HepG2 (cell line): ENCODE results near the gene FBRSL1. TPM values are rescaled to one million over a fixed set of nuclear protein-coding genes. Genes with fewer than 3 reads are reported as not detected.

Experiments
- ATAC-seq: fragments of 200-7000 bp; cut with Tn5 transposase; 3 replicates; pipeline ENCODE4 v1.9.1; 2020; ENCODE audit warnings: mild to moderate bottlenecking, moderate library complexity
- BruUV-seq: library from RNA; stranded (reverse); fragments of 400-500 nt; replicated peaks from 2 replicates; lab custom pipeline; 2021; lab: Mats Ljungman, UMichigan
- CTCF ChIA-PET: fragments of 300-600 bp; formaldehyde crosslinking; extraction: SDS; loops from one replicate; lab custom pipeline; 2021; ENCODE audit warnings: low total read pairs, inconsistent platforms, low intra/inter-chr PET ratio; lab: Yijun Ruan, JAX
- POLR2A ChIA-PET: fragments of 350-600 bp; sonication (Branson Sonifier 250); formaldehyde crosslinking; loops from one replicate; lab custom pipeline; 2020; ENCODE audit warnings: antibody characterized with exemption, inconsistent platforms; lab: Yijun Ruan, JAX
- DNase-seq: peaks from one replicate; pipeline ENCODE4 v3.0.0-alpha.2; 2015; ENCODE audit warnings: low spot score
- FAIRE-seq: peaks from 3 replicates; lab custom pipeline; 2011; peaks lifted over from hg19 to GRCh38; lab: Jason Lieb, UNC
- H2AFZ ChIP-seq: one replicate; pipeline ENCODE4 v1.6.1; 2011; ENCODE audit warnings: low read length, inconsistent platforms
- H3K27ac ChIP-seq: fragments of 300-600 bp; 3 replicates; pipeline ENCODE4 v1.8.0; 2011; ENCODE audit warnings: mixed run types, mild to moderate bottlenecking, mixed read lengths, low read length, inconsistent platforms; ENCODE audit not compliant: insufficient read depth; ENCODE audit errors: extremely low read length
- H3K27me3 ChIP-seq, 2 experiments: fragments of 200-600 bp in 1 of 2; 2 replicates in 1 of 2; 3 replicates in 1 of 2; pipeline versions ENCODE4 v1.6.0 to v1.8.0; 2011; ENCODE audit warnings: low read length in 2 of 2, mild to moderate bottlenecking in 2 of 2, moderate library complexity in 2 of 2, inconsistent platforms in 1 of 2; ENCODE audit not compliant: insufficient read depth in 2 of 2, control insufficient read depth in 1 of 2
- H3K36me3 ChIP-seq, 2 experiments: fragments of 200-600 bp in 1 of 2; replicated peaks in 1 of 2; 2 replicates in 1 of 2; 3 replicates in 1 of 2; pipeline versions ENCODE4 v1.5.1 to v1.8.0; 2011; ENCODE audit warnings: low read length in 2 of 2, inconsistent platforms in 1 of 2; ENCODE audit not compliant: insufficient read depth in 2 of 2, control insufficient read depth in 1 of 2
- H3K4me1 ChIP-seq: 2 replicates; pipeline ENCODE4 v1.5.1; 2012; ENCODE audit warnings: low read length, inconsistent platforms; ENCODE audit not compliant: insufficient read depth
- H3K4me2 ChIP-seq: 2 replicates; pipeline ENCODE4 v1.6.0; 2011; ENCODE audit warnings: low read depth, low read length, inconsistent platforms
- H3K4me3 ChIP-seq, 3 experiments: fragments of 200-600 bp in 1 of 3; sonication (generic), shearing (Covaris generic) in 1 of 3; replicated peaks in 1 of 3; 2 replicates each; pipeline ENCODE4 v1.5.1; 2011 to 2016; ENCODE audit warnings: low read length in 3 of 3, inconsistent platforms in 2 of 3, low read depth in 2 of 3, mild to moderate bottlenecking in 2 of 3, control low read depth in 1 of 3, mixed read lengths in 1 of 3; ENCODE audit not compliant: insufficient read depth in 1 of 3
- H3K79me2 ChIP-seq: one replicate; pipeline ENCODE4 v1.6.1; 2011; ENCODE audit warnings: low read length, inconsistent platforms; ENCODE audit not compliant: insufficient read depth
- H3K9ac ChIP-seq: 2 replicates; pipeline ENCODE4 v1.6.0; 2011; ENCODE audit warnings: mild to moderate bottlenecking, low read depth, low read length, inconsistent platforms; ENCODE audit not compliant: insufficient read depth
- H3K9me3 ChIP-seq: 2 replicates; pipeline ENCODE4 v1.5.1; 2012; ENCODE audit warnings: mild to moderate bottlenecking, low read length
- H4K20me1 ChIP-seq: 2 replicates; pipeline ENCODE4 v1.6.0; 2011; ENCODE audit warnings: inconsistent platforms, mild to moderate bottlenecking, low read length, moderate library complexity; ENCODE audit not compliant: insufficient read depth
- CCDC6 ChIP-seq: sonication (generic); formaldehyde crosslinking; IDR thresholded peaks from 2 replicates; pipeline ENCODE4 v1.8.1; 2022; ENCODE audit warnings: mild to moderate bottlenecking, missing genetic modification reagents, moderate library complexity
- HNRNPL ChIP-seq: fragments of 200-400 bp; formaldehyde crosslinking; IDR thresholded peaks from 2 replicates; pipeline ENCODE4 v1.6.1; 2017; ENCODE audit warnings: mild to moderate bottlenecking, low read depth, low read length
- ZNF558 ChIP-seq: sonication (generic); formaldehyde crosslinking; IDR thresholded peaks from 2 replicates; pipeline ENCODE4 v1.9.0; 2022; ENCODE audit warnings: mild to moderate bottlenecking, missing genetic modification reagents, borderline replicate concordance
- ZNF772 ChIP-seq: sonication (generic); formaldehyde crosslinking; IDR thresholded peaks from 2 replicates; pipeline ENCODE4 v1.5.0; 2020; ENCODE audit warnings: mild to moderate bottlenecking, missing genetic modification reagents
- whole genome bisulfite sequencing: methylation state at CpG from one replicate; pipeline ENCODE4 v1.1.6; 2017; ENCODE audit warnings: low lambda C conversion rate; 5-methylcytosine and 5-hydroxymethylcytosine counted together
- in situ Hi-C: cut with HindIII; loops from 2 replicates; pipeline ENCODE4 v1.10.0; 2017; ENCODE audit warnings: low pct_unique_long_range_greater_than_20kb; ENCODE audit not compliant: extremely low pct_ligation_motif_present
- intact Hi-C: fragments of 100-400 bp; cut with micrococcal nuclease; formaldehyde crosslinking; loops from one replicate; pipeline ENCODE4 v1.10.0; 2022; ENCODE audit not compliant: unreplicated experiment
- polyA plus RNA-seq, 8 experiments: library from polyadenylated mRNA; depleted of rRNA in 3 of 8; stranded (reverse) in 7 of 8; unstranded in 1 of 8; fragments of >200 nt; fragmentation: Illumina TruSeq in 4 of 8; extraction: Trizol in 4 of 8; gene quantifications; 2 replicates each; pipeline versions ENCODE4 v1.2.1 to v1.2.3, GENCODE V29; 2011 to 2016; ENCODE audit warnings: low read depth in 4 of 8, missing spikeins in 1 of 8, mixed read lengths in 1 of 8; ENCODE audit not compliant: insufficient read depth in 1 of 8
- total RNA-seq, 5 experiments: library from RNA; depleted of rRNA; stranded (reverse); fragments of >200 nt; fragmentation: Illumina TruSeq; extraction: Trizol; gene quantifications; 2 replicates each; pipeline ENCODE4 v1.2.3, GENCODE V29; 2016; ENCODE audit warnings: low read depth in 1 of 5
- TF ChIP-seq, protein P1 (sequence below): sonication (generic); formaldehyde crosslinking; IDR thresholded peaks from 2 replicates; pipeline ENCODE4 v1.4.0; 2020; ENCODE audit warnings: missing genetic modification reagents, mild to moderate bottlenecking, borderline replicate concordance
- TF ChIP-seq, protein P2 (sequence below): sonication (generic); formaldehyde crosslinking; IDR thresholded peaks from 2 replicates; pipeline ENCODE4 v1.4.0; 2020; ENCODE audit warnings: missing genetic modification reagents
- TF ChIP-seq, protein P3 (sequence below): sonication (generic); formaldehyde crosslinking; IDR thresholded peaks from 2 replicates; pipeline ENCODE4 v1.5.1; 2020; ENCODE audit warnings: mild to moderate bottlenecking, missing genetic modification reagents, moderate library complexity

Gene FBRSL1
- total and polyA plus RNA-seq, 2 of the 13 experiments (the other 11 are each of a cell fraction or from before 2014, with no cell fraction given) = 3.6 to 7.9 TPM

DNA sequence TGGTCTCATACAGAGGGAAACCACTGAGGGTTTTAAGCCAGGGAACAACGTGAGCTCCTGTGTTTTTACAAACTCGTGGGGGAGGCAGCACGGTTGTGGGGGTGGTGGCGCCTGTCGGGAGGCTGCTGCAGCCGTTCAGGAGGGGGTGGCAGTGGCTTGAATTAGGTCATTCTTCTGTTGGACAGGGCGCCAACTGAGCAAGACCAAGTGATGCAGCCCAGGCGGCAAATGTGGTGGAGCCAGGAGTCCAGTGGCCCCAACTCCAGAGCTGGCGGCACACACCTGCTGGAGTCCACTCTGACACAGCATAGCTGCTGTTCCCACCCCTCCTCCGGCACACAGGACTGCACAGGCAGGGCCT, 27.8 kb downstream of the FBRSL1 start:
- intact Hi-C loops (loop anchor here (2.0 kb wide), 1 partner anchor 25 kb away; no protein-coding TSS in a partner anchor), in situ Hi-C loops (no loop called here)
- 0% methylated on average over 1 of the region's 10 CpGs for WGBS
- Histone ChIP-seq H3K9ac (peak overlapping the region; percentile 70), H3K4me2 (peak overlapping the region; percentile 85), H3K27ac (peak overlapping the region; percentile 92), H3K27me3 (no peaks in the 10 kb centered on the region), H3K4me3 (peak overlapping the region; percentile 38 to 73 (median 56); a peak in 4 of 6 replicates), H3K79me2 (no peaks in the 10 kb centered on the region), H3K9me3 (peaks cover 9% of the 10 kb centered on the region), H3K36me3 (peaks cover 2 to 3% of the 10 kb centered on the region in 2 experiments; a peak in 3 of 5 replicates), H2AFZ (no peak overlapping the region), H3K4me1 (peaks cover 23% of the 10 kb centered on the region), H4K20me1 (no peaks in the 10 kb centered on the region; the same call in 1 of the 2 replicates)
- DNase-seq = no peak
- no TSS peak for BruUV-seq
- no peak for FAIRE-seq
- ChIA-PET CTCF (no interaction called here), POLR2A (no interaction called here)
- no peak; the same call in 1 of the 3 replicates for ATAC-seq
- TF ChIP-seq, protein P1, sequence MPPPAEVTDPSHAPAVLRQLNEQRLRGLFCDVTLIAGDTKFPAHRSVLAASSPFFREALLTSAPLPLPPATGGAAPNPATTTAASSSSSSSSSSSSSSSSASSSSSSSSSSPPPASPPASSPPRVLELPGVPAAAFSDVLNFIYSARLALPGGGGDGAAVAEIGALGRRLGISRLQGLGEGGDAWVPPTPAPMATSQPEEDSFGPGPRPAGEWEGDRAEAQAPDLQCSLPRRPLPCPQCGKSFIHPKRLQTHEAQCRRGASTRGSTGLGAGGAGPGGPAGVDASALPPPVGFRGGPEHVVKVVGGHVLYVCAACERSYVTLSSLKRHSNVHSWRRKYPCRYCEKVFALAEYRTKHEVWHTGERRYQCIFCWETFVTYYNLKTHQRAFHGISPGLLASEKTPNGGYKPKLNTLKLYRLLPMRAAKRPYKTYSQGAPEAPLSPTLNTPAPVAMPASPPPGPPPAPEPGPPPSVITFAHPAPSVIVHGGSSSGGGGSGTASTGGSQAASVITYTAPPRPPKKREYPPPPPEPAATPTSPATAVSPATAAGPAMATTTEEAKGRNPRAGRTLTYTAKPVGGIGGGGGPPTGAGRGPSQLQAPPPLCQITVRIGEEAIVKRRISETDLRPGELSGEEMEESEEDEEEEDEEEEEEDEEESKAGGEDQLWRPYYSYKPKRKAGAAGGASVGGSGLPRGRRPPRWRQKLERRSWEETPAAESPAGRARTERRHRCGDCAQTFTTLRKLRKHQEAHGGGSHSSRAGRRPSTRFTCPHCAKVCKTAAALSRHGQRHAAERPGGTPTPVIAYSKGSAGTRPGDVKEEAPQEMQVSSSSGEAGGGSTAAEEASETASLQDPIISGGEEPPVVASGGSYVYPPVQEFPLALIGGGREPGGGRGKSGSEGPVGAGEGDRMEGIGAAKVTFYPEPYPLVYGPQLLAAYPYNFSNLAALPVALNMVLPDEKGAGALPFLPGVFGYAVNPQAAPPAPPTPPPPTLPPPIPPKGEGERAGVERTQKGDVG (CRISPR knock-in tag) = peak; percentile 3; the same call in 1 of the 2 replicates
- TF ChIP-seq CCDC6 (CRISPR knock-in tag) (0 out of 2 replicates have a peak, but pooled peaks have one; percentile 7), HNRNPL (peak; percentile 25; the same call in 1 of the 2 replicates), ZNF558 (no peak), ZNF772 (CRISPR knock-in tag) (no peak; the same call in 1 of the 2 replicates)
- TF ChIP-seq, protein P2, sequence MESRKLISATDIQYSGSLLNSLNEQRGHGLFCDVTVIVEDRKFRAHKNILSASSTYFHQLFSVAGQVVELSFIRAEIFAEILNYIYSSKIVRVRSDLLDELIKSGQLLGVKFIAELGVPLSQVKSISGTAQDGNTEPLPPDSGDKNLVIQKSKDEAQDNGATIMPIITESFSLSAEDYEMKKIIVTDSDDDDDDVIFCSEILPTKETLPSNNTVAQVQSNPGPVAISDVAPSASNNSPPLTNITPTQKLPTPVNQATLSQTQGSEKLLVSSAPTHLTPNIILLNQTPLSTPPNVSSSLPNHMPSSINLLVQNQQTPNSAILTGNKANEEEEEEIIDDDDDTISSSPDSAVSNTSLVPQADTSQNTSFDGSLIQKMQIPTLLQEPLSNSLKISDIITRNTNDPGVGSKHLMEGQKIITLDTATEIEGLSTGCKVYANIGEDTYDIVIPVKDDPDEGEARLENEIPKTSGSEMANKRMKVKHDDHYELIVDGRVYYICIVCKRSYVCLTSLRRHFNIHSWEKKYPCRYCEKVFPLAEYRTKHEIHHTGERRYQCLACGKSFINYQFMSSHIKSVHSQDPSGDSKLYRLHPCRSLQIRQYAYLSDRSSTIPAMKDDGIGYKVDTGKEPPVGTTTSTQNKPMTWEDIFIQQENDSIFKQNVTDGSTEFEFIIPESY (CRISPR knock-in tag) = 0 out of 2 replicates have a peak, but pooled peaks have one; percentile 35
- TF ChIP-seq, protein P3, sequence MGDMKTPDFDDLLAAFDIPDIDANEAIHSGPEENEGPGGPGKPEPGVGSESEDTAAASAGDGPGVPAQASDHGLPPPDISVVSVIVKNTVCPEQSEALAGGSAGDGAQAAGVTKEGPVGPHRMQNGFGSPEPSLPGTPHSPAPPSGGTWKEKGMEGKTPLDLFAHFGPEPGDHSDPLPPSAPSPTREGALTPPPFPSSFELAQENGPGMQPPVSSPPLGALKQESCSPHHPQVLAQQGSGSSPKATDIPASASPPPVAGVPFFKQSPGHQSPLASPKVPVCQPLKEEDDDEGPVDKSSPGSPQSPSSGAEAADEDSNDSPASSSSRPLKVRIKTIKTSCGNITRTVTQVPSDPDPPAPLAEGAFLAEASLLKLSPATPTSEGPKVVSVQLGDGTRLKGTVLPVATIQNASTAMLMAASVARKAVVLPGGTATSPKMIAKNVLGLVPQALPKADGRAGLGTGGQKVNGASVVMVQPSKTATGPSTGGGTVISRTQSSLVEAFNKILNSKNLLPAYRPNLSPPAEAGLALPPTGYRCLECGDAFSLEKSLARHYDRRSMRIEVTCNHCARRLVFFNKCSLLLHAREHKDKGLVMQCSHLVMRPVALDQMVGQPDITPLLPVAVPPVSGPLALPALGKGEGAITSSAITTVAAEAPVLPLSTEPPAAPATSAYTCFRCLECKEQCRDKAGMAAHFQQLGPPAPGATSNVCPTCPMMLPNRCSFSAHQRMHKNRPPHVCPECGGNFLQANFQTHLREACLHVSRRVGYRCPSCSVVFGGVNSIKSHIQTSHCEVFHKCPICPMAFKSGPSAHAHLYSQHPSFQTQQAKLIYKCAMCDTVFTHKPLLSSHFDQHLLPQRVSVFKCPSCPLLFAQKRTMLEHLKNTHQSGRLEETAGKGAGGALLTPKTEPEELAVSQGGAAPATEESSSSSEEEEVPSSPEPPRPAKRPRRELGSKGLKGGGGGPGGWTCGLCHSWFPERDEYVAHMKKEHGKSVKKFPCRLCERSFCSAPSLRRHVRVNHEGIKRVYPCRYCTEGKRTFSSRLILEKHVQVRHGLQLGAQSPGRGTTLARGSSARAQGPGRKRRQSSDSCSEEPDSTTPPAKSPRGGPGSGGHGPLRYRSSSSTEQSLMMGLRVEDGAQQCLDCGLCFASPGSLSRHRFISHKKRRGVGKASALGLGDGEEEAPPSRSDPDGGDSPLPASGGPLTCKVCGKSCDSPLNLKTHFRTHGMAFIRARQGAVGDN = peak; percentile 7; the same call in 1 of the 2 replicates
